ENCODE results near the gene SMYD3.

SMYD3 gene

DNA sequence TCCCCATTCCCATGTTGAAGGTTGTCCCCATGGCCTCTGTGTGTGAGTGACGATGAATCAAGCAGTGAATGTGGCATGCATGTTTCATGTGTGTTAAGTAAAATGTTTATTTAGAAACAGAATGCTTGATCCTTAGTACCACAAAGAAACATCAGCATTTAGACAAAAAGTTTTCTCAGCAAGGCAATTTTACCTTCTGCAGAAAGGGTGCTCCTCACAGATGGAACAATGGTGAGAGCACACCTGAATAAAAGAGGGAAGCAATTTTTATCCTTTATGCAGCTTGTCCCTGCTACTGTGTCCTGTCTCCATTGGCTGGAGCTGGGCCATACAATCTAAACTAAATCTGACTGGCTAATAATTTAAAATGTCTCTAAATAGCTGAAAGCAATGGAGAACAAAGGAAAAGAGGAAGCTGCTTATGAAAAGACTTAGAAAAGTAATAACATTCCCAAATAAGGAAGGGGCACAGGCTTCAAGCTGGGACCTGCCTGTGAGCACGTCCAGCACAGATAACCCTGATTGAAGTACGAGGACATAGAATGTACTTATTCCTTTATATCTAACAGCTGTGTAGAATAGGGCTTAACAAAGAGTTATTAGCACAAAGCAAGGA lies 8.4 kb upstream of the SMYD3 start:
- Histone ChIP-seq H3K36me3 (ENCODE audit: control insufficient read depth in 2 of 2, insufficient read depth in 1 of 2, low read length in 2 of 2) (no peaks in the 10 kb centered on the region), H3K27ac (ENCODE audit: extremely low read depth, low read depth, low read length) (no peak overlapping the region), H3K4me1 (ENCODE audit: control insufficient read depth, insufficient read depth, low read length) (no peaks in the 10 kb centered on the region), H3K4me3 (ENCODE audit: low read depth, low read length) (no peak overlapping the region), H3K9me3 (ENCODE audit: control insufficient read depth, insufficient read depth, low read depth, low read length) (no peaks in the 10 kb centered on the region)
- ChIA-PET CTCF (no interaction called here), POLR2A (no interaction called here)
- TF ChIP-seq ZNF76 (tag by site-specific recombination; IDR thresholded peaks at IDR 0.05; ENCODE audit: borderline replicate concordance, low read depth) (no peak), SETDB1 (IDR thresholded peaks at IDR 0.05; ENCODE audit: insufficient read length, low read length) (peak; percentile 99)

DNA sequence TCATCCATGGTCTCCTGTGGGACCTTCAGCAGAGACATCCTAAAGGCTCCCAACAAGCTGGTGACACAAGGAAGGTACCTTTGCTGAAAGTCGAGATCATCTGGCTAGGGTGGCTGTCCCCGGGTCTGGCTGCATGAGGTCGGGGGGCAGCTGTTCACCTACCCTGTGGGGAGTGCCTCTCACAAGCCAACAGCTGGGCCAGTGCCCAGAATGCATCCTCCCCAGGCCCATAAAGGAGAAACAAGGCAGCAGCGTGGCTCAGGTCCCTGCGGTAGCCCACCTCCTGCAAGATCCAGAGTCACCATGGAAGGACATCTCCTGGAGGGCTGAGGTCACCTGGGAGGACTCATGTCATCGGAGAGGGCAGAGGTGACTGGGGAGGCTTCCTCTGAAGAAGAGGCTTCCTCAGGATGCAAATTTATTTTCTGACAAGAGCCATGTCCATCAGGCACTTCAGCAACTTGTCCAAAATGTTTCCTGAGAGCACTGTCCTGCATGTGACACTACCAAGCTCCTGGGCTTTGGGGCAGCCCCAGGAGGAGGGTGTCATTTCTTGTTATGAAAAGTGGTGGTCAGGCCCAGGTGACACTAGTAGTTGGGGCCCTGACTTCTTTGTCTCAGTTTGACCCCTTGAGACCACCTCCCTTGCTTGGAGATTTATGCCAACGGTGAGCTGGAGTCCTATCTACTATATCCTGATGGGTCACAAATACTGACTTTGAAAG lies 6.7 kb upstream of the SMYD3 start:
- Histone ChIP-seq H3K4me1 (ENCODE audit: control insufficient read depth, insufficient read depth, low read length) (no peaks in the 10 kb centered on the region), H3K27ac (ENCODE audit: extremely low read depth, low read depth, low read length) (no peak overlapping the region), H3K9me3 (ENCODE audit: control insufficient read depth, insufficient read depth, low read depth, low read length) (no peaks in the 10 kb centered on the region), H3K4me3 (ENCODE audit: low read depth, low read length) (no peak overlapping the region), H3K36me3 (ENCODE audit: control insufficient read depth in 2 of 2, insufficient read depth in 1 of 2, low read length in 2 of 2) (no peaks in the 10 kb centered on the region)
- TF ChIP-seq ZNF350 (tag by site-specific recombination; IDR thresholded peaks at IDR 0.05) (no peak), ZNF558 (tag by site-specific recombination; IDR thresholded peaks at IDR 0.05) (no peak)
- ChIA-PET POLR2A (no interaction called here), CTCF (no interaction called here)

DNA sequence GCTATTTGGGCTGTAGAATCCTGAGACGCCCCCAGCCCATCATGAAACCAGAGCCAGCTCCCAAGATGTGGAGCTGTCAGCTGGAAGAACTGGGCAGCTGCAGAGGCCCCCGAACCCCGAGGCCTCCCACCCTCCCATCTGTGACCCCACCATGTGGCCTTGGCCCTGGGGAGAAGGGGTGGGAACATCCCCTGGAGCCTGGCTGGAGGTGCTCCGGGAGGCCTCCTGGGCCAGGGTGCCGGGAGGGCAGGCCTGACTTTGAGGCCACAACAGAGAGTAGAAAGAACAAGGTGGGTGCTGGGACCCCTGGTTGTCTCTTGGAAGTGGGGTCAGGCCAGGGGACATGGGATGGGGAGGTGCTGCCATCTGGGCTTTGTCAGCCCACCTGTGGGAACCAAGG lies 6.0 kb upstream of the SMYD3 start:
- H3K36me3 ChIP-seq (ENCODE audit: control insufficient read depth in 2 of 2, insufficient read depth in 1 of 2, low read length in 2 of 2), result no peaks in the 10 kb centered on the region
- no peak for TF ChIP-seq TCF7L2 (IDR thresholded peaks at IDR 0.05; ENCODE audit: borderline replicate concordance, low read depth, low read length)
- TF ChIP-seq ZNF660 (tag by site-specific recombination; IDR thresholded peaks at IDR 0.05), result no peak
- TF ChIP-seq, protein P1, sequence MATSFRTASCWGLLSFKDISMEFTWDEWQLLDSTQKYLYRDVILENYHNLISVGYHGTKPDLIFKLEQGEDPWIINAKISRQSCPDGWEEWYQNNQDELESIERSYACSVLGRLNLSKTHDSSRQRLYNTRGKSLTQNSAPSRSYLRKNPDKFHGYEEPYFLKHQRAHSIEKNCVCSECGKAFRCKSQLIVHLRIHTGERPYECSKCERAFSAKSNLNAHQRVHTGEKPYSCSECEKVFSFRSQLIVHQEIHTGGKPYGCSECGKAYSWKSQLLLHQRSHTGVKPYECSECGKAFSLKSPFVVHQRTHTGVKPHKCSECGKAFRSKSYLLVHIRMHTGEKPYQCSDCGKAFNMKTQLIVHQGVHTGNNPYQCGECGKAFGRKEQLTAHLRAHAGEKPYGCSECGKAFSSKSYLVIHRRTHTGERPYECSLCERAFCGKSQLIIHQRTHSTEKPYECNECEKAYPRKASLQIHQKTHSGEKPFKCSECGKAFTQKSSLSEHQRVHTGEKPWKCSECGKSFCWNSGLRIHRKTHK (tag by site-specific recombination; IDR thresholded peaks at IDR 0.05), result no peak
- no peak for TF ChIP-seq ZFHX2 (tag by site-specific recombination; conservative IDR thresholded peaks at IDR 0.05)
- no peaks in the 10 kb centered on the region for H3K9me3 ChIP-seq (ENCODE audit: control insufficient read depth, insufficient read depth, low read depth, low read length)
- no peaks in the 10 kb centered on the region for H3K4me1 ChIP-seq (ENCODE audit: control insufficient read depth, insufficient read depth, low read length)
- no peak overlapping the region for H3K4me3 ChIP-seq (ENCODE audit: low read depth, low read length)
- ChIA-PET POLR2A (no interaction called here), CTCF (no interaction called here)
- no peak overlapping the region for H3K27ac ChIP-seq (ENCODE audit: extremely low read depth, low read depth, low read length)

DNA sequence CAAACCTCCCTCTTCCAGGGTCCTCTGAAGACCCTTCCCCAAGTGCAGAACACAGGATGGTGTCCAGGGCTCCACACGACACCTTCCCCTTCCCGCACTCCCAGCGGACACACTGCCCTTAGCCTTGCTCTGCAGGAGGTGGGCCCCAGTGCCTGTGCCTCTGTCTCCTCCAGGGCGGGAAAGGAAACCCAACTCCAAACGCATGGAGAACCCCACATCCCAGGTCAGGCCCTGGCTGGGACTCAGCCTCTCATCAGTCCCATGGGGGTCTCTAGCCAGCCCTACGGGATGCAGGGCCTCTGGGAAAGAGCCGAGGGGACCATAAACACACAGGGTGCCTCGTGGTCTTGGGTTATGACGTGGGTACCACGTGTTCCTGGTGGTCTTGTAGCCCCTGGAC lies 5.6 kb upstream of the SMYD3 start:
- POLR2A ChIA-PET, result no interaction called here
- Histone ChIP-seq H3K4me3 (ENCODE audit: low read depth, low read length) (no peak overlapping the region), H3K36me3 (ENCODE audit: control insufficient read depth in 2 of 2, insufficient read depth in 1 of 2, low read length in 2 of 2) (no peaks in the 10 kb centered on the region), H3K9me3 (ENCODE audit: control insufficient read depth, insufficient read depth, low read depth, low read length) (no peaks in the 10 kb centered on the region), H3K4me1 (ENCODE audit: control insufficient read depth, insufficient read depth, low read length) (no peaks in the 10 kb centered on the region), H3K27ac (ENCODE audit: extremely low read depth, low read depth, low read length) (no peak overlapping the region)
- TF ChIP-seq ZNF707 (tag by site-specific recombination; IDR thresholded peaks at IDR 0.05) (no peak), ZNF426 (tag by site-specific recombination; IDR thresholded peaks at IDR 0.05) (no peak), ZNF155 (tag by site-specific recombination; IDR thresholded peaks at IDR 0.05) (no peak), SCRT1 (tag by site-specific recombination; IDR thresholded peaks at IDR 0.05; ENCODE audit: borderline replicate concordance) (no peak), MZF1 (tag by site-specific recombination; IDR thresholded peaks at IDR 0.05; ENCODE audit: borderline replicate concordance) (no peak), ZNF174 (tag by site-specific recombination; IDR thresholded peaks at IDR 0.05) (no peak), ZIC2 (tag by site-specific recombination; IDR thresholded peaks at IDR 0.05) (no peak)
- TF ChIP-seq, protein P2, sequence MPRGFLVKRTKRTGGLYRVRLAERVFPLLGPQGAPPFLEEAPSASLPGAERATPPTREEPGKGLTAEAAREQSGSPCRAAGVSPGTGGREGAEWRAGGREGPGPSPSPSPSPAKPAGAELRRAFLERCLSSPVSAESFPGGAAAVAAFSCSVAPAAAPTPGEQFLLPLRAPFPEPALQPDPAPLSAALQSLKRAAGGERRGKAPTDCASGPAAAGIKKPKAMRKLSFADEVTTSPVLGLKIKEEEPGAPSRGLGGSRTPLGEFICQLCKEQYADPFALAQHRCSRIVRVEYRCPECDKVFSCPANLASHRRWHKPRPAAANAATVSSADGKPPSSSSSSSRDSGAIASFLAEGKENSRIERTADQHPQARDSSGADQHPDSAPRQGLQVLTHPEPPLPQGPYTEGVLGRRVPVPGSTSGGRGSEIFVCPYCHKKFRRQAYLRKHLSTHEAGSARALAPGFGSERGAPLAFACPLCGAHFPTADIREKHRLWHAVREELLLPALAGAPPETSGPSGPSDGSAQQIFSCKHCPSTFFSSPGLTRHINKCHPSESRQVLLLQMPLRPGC (tag by site-specific recombination; IDR thresholded peaks at IDR 0.05), result no peak
- TF ChIP-seq, protein P3, sequence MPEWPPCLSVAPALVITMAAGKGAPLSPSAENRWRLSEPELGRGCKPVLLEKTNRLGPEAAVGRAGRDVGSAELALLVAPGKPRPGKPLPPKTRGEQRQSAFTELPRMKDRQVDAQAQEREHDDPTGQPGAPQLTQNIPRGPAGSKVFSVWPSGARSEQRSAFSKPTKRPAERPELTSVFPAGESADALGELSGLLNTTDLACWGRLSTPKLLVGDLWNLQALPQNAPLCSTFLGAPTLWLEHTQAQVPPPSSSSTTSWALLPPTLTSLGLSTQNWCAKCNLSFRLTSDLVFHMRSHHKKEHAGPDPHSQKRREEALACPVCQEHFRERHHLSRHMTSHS (tag by site-specific recombination; IDR thresholded peaks at IDR 0.05), result no peak
- TF ChIP-seq, protein P1 (tag by site-specific recombination; IDR thresholded peaks at IDR 0.05), result no peak
- CTCF ChIA-PET, result no interaction called here
